ENCODE data around the gene DNTT.

DNA sequence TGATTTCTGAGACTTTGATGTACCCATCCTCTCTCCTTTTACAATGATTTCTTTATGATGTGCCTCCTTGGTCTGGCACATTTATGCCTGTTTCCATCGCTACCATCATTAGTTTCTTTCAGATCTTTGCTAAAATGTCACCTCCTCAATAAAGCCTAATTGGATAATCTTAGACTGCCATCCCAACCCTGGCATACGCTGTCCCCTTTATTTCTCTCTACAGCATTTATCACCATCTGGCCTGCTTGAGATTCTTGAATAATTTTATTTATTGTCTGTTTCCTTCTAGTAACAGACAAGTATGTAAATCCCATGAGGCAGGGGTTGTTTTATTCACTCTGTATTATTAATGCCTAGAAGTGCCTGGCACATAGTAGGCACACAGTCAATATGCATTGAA, 6.7 kb upstream of the DNTT start:
- TF ChIP-seq EZH2phosphoT487 (IDR thresholded peaks at IDR 0.05; ENCODE audit: low read depth) (no peak), CTCF (IDR thresholded peaks at IDR 0.05; ENCODE audit: low read depth, low read length) (no peak)
